Measurements from ENCODE around the gene SLC6A7.

SLC6A7 gene

DNA sequence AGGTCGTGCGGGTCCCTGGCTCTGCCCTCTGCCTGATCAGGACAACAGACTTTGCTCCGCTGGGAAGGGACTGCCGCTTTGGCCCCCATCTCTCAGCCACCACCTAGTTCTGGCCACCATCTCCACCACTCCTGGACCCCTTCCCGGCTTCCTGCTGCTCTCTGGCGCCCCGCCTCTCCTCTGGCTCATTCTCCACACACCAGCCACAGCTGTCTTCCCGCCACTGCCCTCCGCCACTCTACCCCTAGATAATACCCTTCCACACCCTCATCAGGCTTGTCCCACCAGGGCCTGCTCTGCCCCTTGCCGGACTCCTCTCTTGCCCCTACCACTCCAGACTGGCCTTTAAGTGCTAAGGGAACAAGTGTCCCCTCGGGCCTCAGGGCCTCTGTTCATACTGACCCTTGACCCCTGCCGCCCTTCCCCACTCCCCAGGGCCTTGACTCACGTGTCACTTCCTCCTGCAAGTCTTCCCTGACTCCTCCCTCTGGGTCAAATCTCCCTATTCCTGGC, 26.3 kb upstream of the SLC6A7 start:
- Histone ChIP-seq H3K79me2 (ENCODE audit: insufficient read depth, low read depth) (no peaks in the 10 kb centered on the region), H3K9ac (no peak overlapping the region), H4K20me1 (ENCODE audit: insufficient read depth) (no peaks in the 10 kb centered on the region), H3K4me3 (IDR thresholded peaks at IDR 0.05; ENCODE audit: insufficient read depth, low read depth, low read length) (no peak overlapping the region), H3K36me3 (ENCODE audit: insufficient read depth) (no peaks in the 10 kb centered on the region), H3K27ac (no peak overlapping the region), H3K4me2 (no peak overlapping the region), H3K27me3 (ENCODE audit: insufficient read depth, low read depth) (no peaks in the 10 kb centered on the region), H3K4me1 (ENCODE audit: low read depth, poor library complexity, severe bottlenecking) (peaks cover 10% of the 10 kb centered on the region), H2AFZ (ENCODE audit: low read depth) (no peak overlapping the region)
- TF ChIP-seq, protein P1, sequence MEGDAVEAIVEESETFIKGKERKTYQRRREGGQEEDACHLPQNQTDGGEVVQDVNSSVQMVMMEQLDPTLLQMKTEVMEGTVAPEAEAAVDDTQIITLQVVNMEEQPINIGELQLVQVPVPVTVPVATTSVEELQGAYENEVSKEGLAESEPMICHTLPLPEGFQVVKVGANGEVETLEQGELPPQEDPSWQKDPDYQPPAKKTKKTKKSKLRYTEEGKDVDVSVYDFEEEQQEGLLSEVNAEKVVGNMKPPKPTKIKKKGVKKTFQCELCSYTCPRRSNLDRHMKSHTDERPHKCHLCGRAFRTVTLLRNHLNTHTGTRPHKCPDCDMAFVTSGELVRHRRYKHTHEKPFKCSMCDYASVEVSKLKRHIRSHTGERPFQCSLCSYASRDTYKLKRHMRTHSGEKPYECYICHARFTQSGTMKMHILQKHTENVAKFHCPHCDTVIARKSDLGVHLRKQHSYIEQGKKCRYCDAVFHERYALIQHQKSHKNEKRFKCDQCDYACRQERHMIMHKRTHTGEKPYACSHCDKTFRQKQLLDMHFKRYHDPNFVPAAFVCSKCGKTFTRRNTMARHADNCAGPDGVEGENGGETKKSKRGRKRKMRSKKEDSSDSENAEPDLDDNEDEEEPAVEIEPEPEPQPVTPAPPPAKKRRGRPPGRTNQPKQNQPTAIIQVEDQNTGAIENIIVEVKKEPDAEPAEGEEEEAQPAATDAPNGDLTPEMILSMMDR (conservative IDR thresholded peaks at IDR 0.05; ENCODE audit: low read depth, low read length), result no peak

DNA sequence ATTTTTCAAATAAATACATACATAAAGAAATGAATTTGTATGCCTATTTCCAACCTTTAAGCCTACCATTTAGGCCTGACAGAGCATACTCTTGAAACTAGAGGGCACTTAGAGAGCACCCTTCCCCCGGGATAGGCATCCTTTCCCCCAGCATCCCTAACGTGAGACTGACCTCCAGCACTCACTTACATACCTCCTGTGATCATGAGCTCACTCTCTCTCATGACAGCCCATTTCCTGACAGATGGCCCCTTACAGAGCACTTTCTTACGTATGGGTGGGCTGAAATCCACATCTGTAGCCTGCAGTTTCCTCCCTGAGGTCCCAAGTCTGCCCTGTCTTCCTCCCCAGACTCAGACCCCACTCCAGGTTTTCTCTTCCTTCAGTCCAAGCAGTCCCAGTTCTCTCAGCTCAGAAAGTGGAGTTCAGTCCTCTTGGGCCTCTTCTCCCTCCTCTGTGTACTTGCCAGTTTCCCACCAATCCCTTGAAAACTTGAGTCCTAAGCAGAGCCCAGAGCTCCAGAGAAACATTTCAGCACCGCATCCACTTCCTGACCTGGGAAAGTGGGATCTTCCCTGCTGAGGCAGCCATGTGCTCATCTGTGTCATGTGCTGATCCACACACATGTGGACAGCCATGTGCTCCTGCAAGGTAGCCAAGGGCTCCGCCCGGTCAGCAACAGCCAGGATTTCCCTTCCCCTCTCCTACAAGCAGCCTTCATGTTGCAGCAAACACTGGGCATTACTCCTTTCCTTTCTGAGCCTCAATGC, 25.5 kb upstream of the SLC6A7 start:
- H3K27ac ChIP-seq, result no peak overlapping the region
- H3K36me3 ChIP-seq (ENCODE audit: insufficient read depth), result no peaks in the 10 kb centered on the region
- H3K9ac ChIP-seq, result no peak overlapping the region
- no peak overlapping the region for H3K4me3 ChIP-seq (IDR thresholded peaks at IDR 0.05; ENCODE audit: insufficient read depth, low read depth, low read length)
- H2AFZ ChIP-seq (ENCODE audit: low read depth), result no peak overlapping the region
- no peak overlapping the region for H3K4me2 ChIP-seq
- H3K27me3 ChIP-seq (ENCODE audit: insufficient read depth, low read depth), result no peaks in the 10 kb centered on the region
- TF ChIP-seq, protein P1 (conservative IDR thresholded peaks at IDR 0.05; ENCODE audit: low read depth, low read length), result no peak
- peaks cover 14% of the 10 kb centered on the region for H3K4me1 ChIP-seq (ENCODE audit: low read depth, poor library complexity, severe bottlenecking)
- H3K79me2 ChIP-seq (ENCODE audit: insufficient read depth, low read depth), result no peaks in the 10 kb centered on the region
- H4K20me1 ChIP-seq (ENCODE audit: insufficient read depth), result no peaks in the 10 kb centered on the region

DNA sequence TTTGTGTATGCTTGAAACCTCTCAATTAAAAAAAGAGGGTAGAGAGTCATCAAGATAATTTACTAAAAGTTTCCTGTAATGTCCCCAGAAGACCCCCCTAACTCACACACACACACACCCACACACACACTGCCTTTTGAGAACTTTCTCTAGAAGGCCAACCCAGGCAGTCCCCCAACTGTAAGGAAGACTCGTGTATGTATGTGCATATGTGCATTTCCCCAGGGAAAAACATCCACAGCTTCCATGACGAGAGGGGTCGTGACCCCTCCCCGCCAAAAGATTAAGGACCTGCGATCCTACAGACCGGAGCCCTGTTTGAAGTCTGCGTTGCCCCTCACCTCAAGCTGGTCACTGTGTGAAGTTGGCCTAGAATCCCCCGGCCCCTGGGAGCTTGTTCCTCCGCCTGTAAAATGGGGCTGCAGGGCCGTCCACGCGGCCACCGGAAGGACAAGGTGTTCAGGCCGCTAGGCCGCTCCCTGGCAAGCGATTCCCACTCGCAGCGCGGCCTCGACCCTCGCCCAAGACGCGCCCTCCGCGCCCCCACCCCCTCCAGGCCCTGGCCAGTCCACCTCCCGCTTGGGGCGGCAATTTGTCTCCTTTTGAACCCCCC, 23.7 kb upstream of the SLC6A7 start:
- no peak overlapping the region for H3K4me2 ChIP-seq
- H3K9ac ChIP-seq, result no peak overlapping the region
- H3K4me1 ChIP-seq (ENCODE audit: low read depth, poor library complexity, severe bottlenecking), result peaks cover 14% of the 10 kb centered on the region
- TF ChIP-seq, protein P1 (conservative IDR thresholded peaks at IDR 0.05; ENCODE audit: low read depth, low read length), result no peak
- no peaks in the 10 kb centered on the region for H3K27me3 ChIP-seq (ENCODE audit: insufficient read depth, low read depth)
- H3K79me2 ChIP-seq (ENCODE audit: insufficient read depth, low read depth), result no peaks in the 10 kb centered on the region
- no peak overlapping the region for H3K4me3 ChIP-seq (IDR thresholded peaks at IDR 0.05; ENCODE audit: insufficient read depth, low read depth, low read length)
- no peak overlapping the region for H3K27ac ChIP-seq
- H4K20me1 ChIP-seq (ENCODE audit: insufficient read depth), result no peaks in the 10 kb centered on the region
- H2AFZ ChIP-seq (ENCODE audit: low read depth), result no peak overlapping the region
- no peaks in the 10 kb centered on the region for H3K36me3 ChIP-seq (ENCODE audit: insufficient read depth)

DNA sequence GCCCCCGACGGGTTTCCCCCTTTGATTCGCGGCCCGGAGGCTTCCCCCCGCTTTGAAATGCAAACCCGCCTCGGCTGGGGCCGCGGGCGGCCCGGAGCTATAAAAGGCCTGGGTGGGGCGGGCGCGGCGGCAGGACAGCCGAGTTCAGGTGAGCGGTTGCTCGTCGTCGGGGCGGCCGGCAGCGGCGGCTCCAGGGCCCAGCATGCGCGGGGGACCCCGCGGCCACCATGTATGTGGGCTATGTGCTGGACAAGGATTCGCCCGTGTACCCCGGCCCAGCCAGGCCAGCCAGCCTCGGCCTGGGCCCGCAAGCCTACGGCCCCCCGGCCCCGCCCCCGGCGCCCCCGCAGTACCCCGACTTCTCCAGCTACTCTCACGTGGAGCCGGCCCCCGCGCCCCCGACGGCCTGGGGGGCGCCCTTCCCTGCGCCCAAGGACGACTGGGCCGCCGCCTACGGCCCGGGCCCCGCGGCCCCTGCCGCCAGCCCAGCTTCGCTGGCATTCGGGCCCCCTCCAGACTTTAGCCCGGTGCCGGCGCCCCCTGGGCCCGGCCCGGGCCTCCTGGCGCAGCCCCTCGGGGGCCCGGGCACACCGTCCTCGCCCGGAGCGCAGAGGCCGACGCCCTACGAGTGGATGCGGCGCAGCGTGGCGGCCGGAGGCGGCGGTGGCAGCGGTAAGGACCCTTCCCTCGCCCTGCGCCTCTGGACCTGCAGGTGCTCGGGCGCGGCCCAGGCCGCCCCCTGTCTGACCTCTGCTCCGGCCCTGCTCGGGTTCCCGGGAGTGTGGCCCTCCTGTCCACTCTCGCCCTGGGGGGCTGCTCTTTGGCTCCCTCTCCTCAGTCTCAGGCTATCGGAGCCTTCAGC, 23.0 kb upstream of the SLC6A7 start, which contains the start of gene CDX1:
Gene CDX1, plus strand, starts transcription at position 129 of the 862 bp plus-strand sequence. Its CDS starts 99 bp downstream, at position 228.
- Histone ChIP-seq H3K27ac (no peak within 1 kb of the TSS), H3K79me2 (ENCODE audit: insufficient read depth, low read depth) (no peaks in the 10 kb centered on the region)

More for the DNA sequence above, 23.0 kb upstream of the SLC6A7 start, which contains the start of gene CDX1:
- Histone ChIP-seq H3K9ac (no peak within 1 kb of the TSS), H3K36me3 (ENCODE audit: insufficient read depth) (no peaks in the 10 kb centered on the region), H3K4me2 (no peak within 1 kb of the TSS), H3K4me3 (IDR thresholded peaks at IDR 0.05; ENCODE audit: insufficient read depth, low read depth, low read length) (no peak within 1 kb of the TSS), H3K4me1 (ENCODE audit: low read depth, poor library complexity, severe bottlenecking) (peaks cover 14% of the 10 kb centered on the region), H2AFZ (ENCODE audit: low read depth) (no peak within 1 kb of the TSS), H4K20me1 (ENCODE audit: insufficient read depth) (no peaks in the 10 kb centered on the region), H3K27me3 (ENCODE audit: insufficient read depth, low read depth) (no peaks in the 10 kb centered on the region)
- TF ChIP-seq, protein P1 (conservative IDR thresholded peaks at IDR 0.05; ENCODE audit: low read depth, low read length), result no peak
